CD4-positive, CD25-positive, alpha-beta regulatory T cell (primary cell): ENCODE data around the gene SLCO2A1. TPM values are rescaled to one million over a fixed set of nuclear protein-coding genes. Genes with fewer than 3 reads are reported as not detected.

Experiments
- ATAC-seq, 2 donors: fragments of 150-1000 bp; cut with Tn5 transposase; one replicate each; pipeline ENCODE4 v1.10.0; 2021; ENCODE audit warnings: low read depth in 2 of 2, moderate number of reproducible peaks in 2 of 2, moderate library complexity in 1 of 2
- DNase-seq, 3 donors: peaks; one replicate each; pipeline versions ENCODE4 v3.0.0 to v3.0.0-alpha.2; 2012 to 2022; ENCODE audit warnings: mixed read lengths in 1 of 3
- H3K27ac ChIP-seq: one replicate; pipeline ENCODE4 v1.7.0; 2013; ENCODE audit warnings: mild to moderate bottlenecking, low read length; ENCODE audit not compliant: insufficient read depth, poor library complexity, severe bottlenecking
- H3K27me3 ChIP-seq: one replicate; pipeline ENCODE4 v1.7.0; 2013; ENCODE audit warnings: low read length; ENCODE audit not compliant: control insufficient read depth, insufficient read depth
- H3K36me3 ChIP-seq: one replicate; pipeline ENCODE4 v1.7.0; 2013; ENCODE audit warnings: mild to moderate bottlenecking, low read length, moderate library complexity; ENCODE audit not compliant: control insufficient read depth, insufficient read depth
- H3K4me1 ChIP-seq: 2 replicates; pipeline ENCODE4 v1.7.0; 2013; ENCODE audit warnings: mild to moderate bottlenecking, low read length; ENCODE audit not compliant: insufficient read depth, control insufficient read depth, poor library complexity, severe bottlenecking
- H3K4me3 ChIP-seq: one replicate; pipeline ENCODE4 v1.7.0; 2013; ENCODE audit warnings: low read depth, mild to moderate bottlenecking, low read length, moderate library complexity
- H3K9me3 ChIP-seq, 2 experiments: 1 replicate in 1 of 2; 2 replicates in 1 of 2; pipeline ENCODE4 v1.7.0; 2013; ENCODE audit warnings: low read length in 2 of 2, mild to moderate bottlenecking in 1 of 2, moderate library complexity in 1 of 2; ENCODE audit not compliant: control insufficient read depth in 2 of 2
- H3K27ac Mint-ChIP-seq, 3 donors: one replicate each; pipeline ENCODE4 v1.8.0; 2020 to 2022; ENCODE audit warnings: mild to moderate bottlenecking in 3 of 3, mixed read lengths in 3 of 3, moderate library complexity in 2 of 3
- H3K27me3 Mint-ChIP-seq: one replicate; pipeline ENCODE4 v1.8.0; 2022; ENCODE audit warnings: mild to moderate bottlenecking, mixed read lengths
- H3K36me3 Mint-ChIP-seq: one replicate; pipeline ENCODE4 v1.8.0; 2020; ENCODE audit warnings: mixed read lengths
- H3K4me1 Mint-ChIP-seq, 4 donors: one replicate each; pipeline ENCODE4 v1.8.0; 2020 to 2022; ENCODE audit warnings: mixed read lengths in 4 of 4, mild to moderate bottlenecking in 1 of 4
- H3K4me3 Mint-ChIP-seq, 4 donors: one replicate each; pipeline ENCODE4 v1.8.0; 2020 to 2022; ENCODE audit warnings: mild to moderate bottlenecking in 4 of 4, mixed read lengths in 4 of 4, moderate library complexity in 3 of 4
- H3K9me3 Mint-ChIP-seq, 7 donors: one replicate each; pipeline ENCODE4 v1.8.0; 2020 to 2022; ENCODE audit warnings: mixed read lengths in 7 of 7, mild to moderate bottlenecking in 3 of 7, moderate library complexity in 2 of 7
- polyA plus RNA-seq, 4 donors: library from polyadenylated mRNA; unstranded; fragments of 300-500 nt; fragmentation: Illumina TruSeq; gene quantifications; one replicate each; pipeline ENCODE4 v1.2.3, GENCODE V29; 2021
- total RNA-seq: library from RNA; stranded (reverse); gene quantifications from one replicate; pipeline ENCODE4 v1.2.3, GENCODE V29; 2022

Gene SLCO2A1
- total and polyA plus RNA-seq, 5 donors from 2014 or later, result not detected

- H3K27me3 Mint-ChIP-seq, result peaks cover 4% of the 10 kb centered on the region
- ATAC-seq, result no peak
- H3K4me3 Mint-ChIP-seq, result no peak overlapping the region
- H3K27ac Mint-ChIP-seq, result no peak overlapping the region
- no peaks in the 10 kb centered on the region for H3K9me3 ChIP-seq
- no peak for DNase-seq
- H3K4me1 ChIP-seq, result no peaks in the 10 kb centered on the region
- H3K36me3 Mint-ChIP-seq, result no peaks in the 10 kb centered on the region
- H3K27me3 ChIP-seq, result no peaks in the 10 kb centered on the region
- no peaks in the 10 kb centered on the region for H3K36me3 ChIP-seq
- H3K27ac ChIP-seq, result no peak overlapping the region
- peaks cover 0 to 5% (median 2%) of the 10 kb centered on the region in 4 donors for H3K4me1 Mint-ChIP-seq
- no peak overlapping the region for H3K4me3 ChIP-seq
- H3K9me3 Mint-ChIP-seq, result peaks cover 0 to 6% (median 0%) of the 10 kb centered on the region in 7 donors
Measured at GRCh38 chr3:134054231-134054630, 24.5 kb upstream of the SLCO2A1 start.

DNA sequence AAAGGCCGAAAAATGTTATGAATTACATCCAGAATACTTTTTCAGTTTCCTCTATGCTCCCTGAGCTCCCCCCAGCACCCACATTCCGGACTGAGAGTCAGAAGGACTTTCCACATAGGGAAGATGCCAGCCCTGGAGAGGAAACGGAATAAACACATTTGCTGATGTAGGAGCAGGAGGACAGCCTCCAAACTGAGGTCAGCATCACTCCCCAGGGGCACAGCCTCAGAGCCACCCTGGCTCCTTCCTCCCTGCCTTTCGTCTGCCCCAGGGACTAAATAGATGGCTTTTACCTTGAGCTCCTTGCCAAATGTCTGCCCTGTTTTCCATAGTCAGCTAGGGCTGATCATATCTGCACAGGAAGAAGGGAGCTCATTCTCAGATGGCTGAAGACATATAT is 22.6 kb upstream of the SLCO2A1 start:
- Mint-ChIP-seq H3K9me3 (peaks cover 0 to 5% (median 0%) of the 10 kb centered on the region in 7 donors), H3K27ac (no peak overlapping the region), H3K27me3 (peaks cover 4% of the 10 kb centered on the region), H3K4me3 (no peak overlapping the region), H3K36me3 (no peaks in the 10 kb centered on the region), H3K4me1 (peaks cover 0 to 5% (median 2%) of the 10 kb centered on the region in 4 donors)
- Histone ChIP-seq H3K27ac (no peak overlapping the region), H3K4me1 (no peaks in the 10 kb centered on the region), H3K9me3 (no peaks in the 10 kb centered on the region), H3K36me3 (no peaks in the 10 kb centered on the region), H3K27me3 (no peaks in the 10 kb centered on the region), H3K4me3 (no peak overlapping the region)
- DNase-seq (no peak), ATAC-seq (no peak)

GRCh38 chr3:134049676-134050075 is 20.0 kb upstream of the SLCO2A1 start:
- H3K27ac ChIP-seq, result no peak overlapping the region
- H3K4me1 ChIP-seq, result no peaks in the 10 kb centered on the region
- H3K4me3 ChIP-seq, result no peak overlapping the region
- peaks cover under 1% of the 10 kb centered on the region for H3K27me3 Mint-ChIP-seq
- no peaks in the 10 kb centered on the region for H3K27me3 ChIP-seq
- H3K9me3 ChIP-seq, result peaks cover 6 to 8% of the 10 kb centered on the region in 2 experiments
- no peak for ATAC-seq
- H3K27ac Mint-ChIP-seq, result no peak overlapping the region
- H3K4me1 Mint-ChIP-seq, result peaks cover 0 to under 1% (median under 1%) of the 10 kb centered on the region in 4 donors
- no peaks in the 10 kb centered on the region for H3K36me3 Mint-ChIP-seq
- no peaks in the 10 kb centered on the region for H3K36me3 ChIP-seq
- no peak overlapping the region for H3K4me3 Mint-ChIP-seq
- no peak for DNase-seq
- peaks cover 0 to 22% (median 2%) of the 10 kb centered on the region in 7 donors for H3K9me3 Mint-ChIP-seq

- peaks cover under 1% of the 10 kb centered on the region for H3K27me3 Mint-ChIP-seq
- no peaks in the 10 kb centered on the region for H3K4me1 Mint-ChIP-seq
- H3K27ac ChIP-seq, result no peak overlapping the region
- DNase-seq, result no peak
- no peak for ATAC-seq
- no peak overlapping the region for H3K4me3 ChIP-seq
- H3K36me3 Mint-ChIP-seq, result no peaks in the 10 kb centered on the region
- H3K9me3 ChIP-seq, result peaks cover 10% of the 10 kb centered on the region in 2 experiments
- no peaks in the 10 kb centered on the region for H3K36me3 ChIP-seq
- H3K4me3 Mint-ChIP-seq, result no peak overlapping the region
- H3K9me3 Mint-ChIP-seq, result peaks cover 0 to 21% (median 3%) of the 10 kb centered on the region in 7 donors
- H3K4me1 ChIP-seq, result no peaks in the 10 kb centered on the region
- H3K27me3 ChIP-seq, result no peaks in the 10 kb centered on the region
- H3K27ac Mint-ChIP-seq, result no peak overlapping the region
Measured at GRCh38 chr3:134048278-134048996, 18.7 kb upstream of the SLCO2A1 start.

DNA sequence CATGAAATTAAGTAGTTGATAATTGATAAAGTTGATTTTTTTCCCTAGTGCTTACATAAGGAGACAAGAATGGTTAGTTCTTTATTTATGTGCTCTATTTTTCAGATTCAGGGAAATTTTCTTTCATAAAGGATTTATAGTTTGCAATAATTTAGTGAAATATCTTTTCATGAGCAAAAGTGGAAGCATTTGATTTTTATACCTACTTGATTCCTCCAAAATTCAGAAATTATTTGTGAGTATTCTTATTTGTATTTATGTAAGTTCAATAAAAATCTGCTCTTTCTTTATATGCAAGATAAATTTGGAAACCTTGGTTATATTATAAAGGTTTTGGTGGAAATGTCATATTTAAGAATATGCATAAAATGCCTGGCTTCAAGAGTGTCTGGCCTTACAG is 14.7 kb upstream of the SLCO2A1 start:
- H3K36me3 ChIP-seq, result no peaks in the 10 kb centered on the region
- H3K27me3 Mint-ChIP-seq, result peaks cover 5% of the 10 kb centered on the region
- ATAC-seq (no peak), DNase-seq (no peak)
- H3K36me3 Mint-ChIP-seq, result no peaks in the 10 kb centered on the region
- no peak overlapping the region for H3K4me3 ChIP-seq
- H3K4me1 Mint-ChIP-seq, result no peaks in the 10 kb centered on the region
- H3K9me3 ChIP-seq, result peaks cover 10 to 12% of the 10 kb centered on the region in 2 experiments
- no peak overlapping the region for H3K27ac Mint-ChIP-seq
- H3K27me3 ChIP-seq, result no peaks in the 10 kb centered on the region
- H3K27ac ChIP-seq, result no peak overlapping the region
- no peak overlapping the region for H3K4me3 Mint-ChIP-seq
- H3K4me1 ChIP-seq, result no peaks in the 10 kb centered on the region
- H3K9me3 Mint-ChIP-seq, result peaks cover 0 to 27% (median 4%) of the 10 kb centered on the region in 7 donors

DNA sequence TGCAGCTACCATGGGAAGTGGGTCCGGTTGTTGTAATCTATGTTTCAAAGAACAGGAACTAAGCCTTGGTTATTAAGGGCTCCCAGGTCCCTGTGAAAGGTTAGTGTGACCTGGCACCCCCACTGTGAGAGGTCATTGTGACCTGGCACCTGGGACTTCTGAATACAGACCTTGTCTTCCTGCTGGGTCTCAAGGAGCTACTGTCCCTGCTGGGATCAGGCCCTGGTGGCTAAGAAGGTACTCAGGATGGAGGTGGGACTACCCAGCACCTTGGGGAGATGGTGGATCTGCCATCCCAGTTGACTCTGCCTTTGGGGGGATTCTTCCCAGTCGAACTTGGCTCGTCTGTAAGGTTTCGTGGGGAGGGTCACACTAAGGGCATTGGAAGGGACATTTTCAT is 10.3 kb upstream of the SLCO2A1 start:
- H3K27ac ChIP-seq, result no peak overlapping the region
- no peak overlapping the region for H3K4me3 Mint-ChIP-seq
- H3K27me3 Mint-ChIP-seq, result peaks cover 11% of the 10 kb centered on the region
- no peaks in the 10 kb centered on the region for H3K36me3 Mint-ChIP-seq
- ATAC-seq, result no peak
- no peak overlapping the region for H3K27ac Mint-ChIP-seq
- H3K27me3 ChIP-seq, result no peaks in the 10 kb centered on the region
- peaks cover 5 to 9% of the 10 kb centered on the region in 2 experiments for H3K9me3 ChIP-seq
- H3K4me1 Mint-ChIP-seq, result no peaks in the 10 kb centered on the region
- no peak for DNase-seq
- no peaks in the 10 kb centered on the region for H3K4me1 ChIP-seq
- H3K4me3 ChIP-seq, result no peak overlapping the region
- peaks cover 0 to 12% (median 4%) of the 10 kb centered on the region in 7 donors for H3K9me3 Mint-ChIP-seq
- H3K36me3 ChIP-seq, result no peaks in the 10 kb centered on the region

DNA sequence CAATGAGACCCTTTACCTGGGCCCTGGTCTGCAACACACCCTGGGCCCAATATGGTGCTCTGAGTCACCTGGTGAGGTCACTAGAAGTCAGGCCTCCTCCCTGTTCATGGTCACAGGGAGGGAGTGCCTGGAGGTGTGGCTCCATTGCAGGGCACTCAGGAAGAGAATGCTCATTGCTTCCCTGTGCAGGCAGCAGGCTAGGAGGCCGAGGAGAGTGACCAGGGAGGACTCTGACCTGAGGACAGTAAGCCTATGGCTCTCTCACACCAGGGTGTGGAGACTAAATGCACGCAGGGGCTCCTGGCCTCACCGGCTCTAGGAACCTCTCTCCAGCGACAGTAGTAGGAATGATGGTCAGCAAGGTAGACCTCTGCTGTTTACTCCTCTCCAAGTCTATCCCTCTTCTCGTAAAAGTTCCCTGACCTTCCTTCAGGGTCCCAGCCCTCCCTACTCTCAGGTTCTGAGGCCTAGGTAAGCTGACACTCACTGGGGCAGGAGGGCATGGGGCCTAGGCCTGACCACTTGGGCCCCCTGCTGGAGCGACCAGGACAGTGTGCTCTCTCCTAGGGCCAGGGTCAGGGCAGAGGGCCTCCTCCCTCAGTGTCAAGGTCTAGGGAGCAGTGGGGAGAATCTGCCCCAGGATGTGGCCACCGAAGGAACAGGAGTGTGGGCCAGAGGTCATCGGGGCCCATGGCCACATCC is 9.6 kb upstream of the SLCO2A1 start:
- Histone ChIP-seq H3K4me3 (no peak overlapping the region), H3K27ac (no peak overlapping the region), H3K27me3 (no peaks in the 10 kb centered on the region), H3K9me3 (peaks cover 0 to 5% of the 10 kb centered on the region in 2 experiments), H3K4me1 (no peaks in the 10 kb centered on the region), H3K36me3 (no peaks in the 10 kb centered on the region)
- no peak overlapping the region for H3K4me3 Mint-ChIP-seq
- peak overlapping the region in 1 of 3 donors; percentile 92 for H3K27ac Mint-ChIP-seq
- H3K4me1 Mint-ChIP-seq, result no peaks in the 10 kb centered on the region
- ATAC-seq, result no peak
- no peaks in the 10 kb centered on the region for H3K36me3 Mint-ChIP-seq
- DNase-seq, result no peak
- H3K9me3 Mint-ChIP-seq, result peaks cover 0 to 7% (median 3%) of the 10 kb centered on the region in 7 donors
- H3K27me3 Mint-ChIP-seq, result peaks cover 14% of the 10 kb centered on the region
